ENCODE data around the gene RXRA. TPM values are rescaled to one million over a fixed set of nuclear protein-coding genes. Genes with fewer than 3 reads are reported as not detected.

RXRA gene
- total and polyA plus RNA-seq, 12 donors: 5.5 to 114 (median 71.3) TPM

GRCh38 chr9:134390537-134390936 is 64.3 kb downstream of the RXRA start:
- Histone ChIP-seq H3K4me3 (no peak overlapping the region), H3K27ac (peak overlapping the region in 1 of 5 donors; percentile 99), H3K27me3 (no peaks in the 10 kb centered on the region), H3K4me1 (replicated peaks in 1 of 2) (peaks cover 36 to 78% of the 10 kb centered on the region in 2 donors), H3K9me3 (replicated peaks in 1 of 3) (no peaks in the 10 kb centered on the region), H3K36me3 (replicated peaks in 1 of 2) (no peaks in the 10 kb centered on the region)
- intact Hi-C loops (cut with DNase I): no loop called here
- TF ChIP-seq CTCF (IDR thresholded peaks at IDR 0.05): no peak
- TF ChIP-seq POLR2A (IDR thresholded peaks at IDR 0.05): no peak
- no peak for DNase-seq
- 68 to 82% (median 76%) methylated on average over 15 to 17 of the region's 17 CpGs; no CpG with 5 or more reads in 1 of the 4 donors for WGBS, 4 donors

- TF ChIP-seq CTCF (IDR thresholded peaks at IDR 0.05) (no peak), POLR2A (IDR thresholded peaks at IDR 0.05) (no peak)
- WGBS, 4 donors: 80 to 100% (median 85%) methylated on average over 1 to 11 of the region's 11 CpGs
- Histone ChIP-seq H3K27ac (peak overlapping the region in 1 of 5 donors; percentile 99), H3K9me3 (replicated peaks in 1 of 3) (no peaks in the 10 kb centered on the region), H3K27me3 (no peaks in the 10 kb centered on the region), H3K4me1 (replicated peaks in 1 of 2) (peaks cover 40 to 78% of the 10 kb centered on the region in 2 donors), H3K4me3 (no peak overlapping the region), H3K36me3 (replicated peaks in 1 of 2) (no peaks in the 10 kb centered on the region)
- DNase-seq: no peak
- intact Hi-C loops (cut with DNase I): no loop called here
Observed at GRCh38 chr9:134390947-134391318, 64.7 kb downstream of the RXRA start.

- 65 to 75% (median 73%) methylated on average over 27 to 35 of the region's 35 CpGs for WGBS, 4 donors
- H3K36me3 ChIP-seq (replicated peaks in 1 of 2): no peaks in the 10 kb centered on the region
- H3K27ac ChIP-seq: peak overlapping the region in 1 of 5 donors; percentile 99
- no peaks in the 10 kb centered on the region for H3K27me3 ChIP-seq
- intact Hi-C loops (cut with DNase I): no loop called here
- no peak for TF ChIP-seq CTCF (IDR thresholded peaks at IDR 0.05)
- TF ChIP-seq POLR2A (IDR thresholded peaks at IDR 0.05): no peak
- no peak for DNase-seq
- no peaks in the 10 kb centered on the region for H3K9me3 ChIP-seq (replicated peaks in 1 of 3)
- H3K4me3 ChIP-seq: no peak overlapping the region
- H3K4me1 ChIP-seq (replicated peaks in 1 of 2): peaks cover 39 to 78% of the 10 kb centered on the region in 2 donors
Observed at GRCh38 chr9:134391319-134392231, 65.3 kb downstream of the RXRA start.

GRCh38 chr9:134392900-134393299 is 66.6 kb downstream of the RXRA start:
- Histone ChIP-seq H3K27me3 (no peaks in the 10 kb centered on the region), H3K4me1 (replicated peaks in 1 of 2) (peaks cover 26 to 74% of the 10 kb centered on the region in 2 donors), H3K9me3 (replicated peaks in 1 of 3) (no peaks in the 10 kb centered on the region), H3K4me3 (no peak overlapping the region), H3K27ac (peak overlapping the region in 1 of 5 donors; percentile 99), H3K36me3 (replicated peaks in 1 of 2) (no peaks in the 10 kb centered on the region)
- 78 to 96% (median 81%) methylated on average over 8 to 12 of the region's 12 CpGs for WGBS, 4 donors
- TF ChIP-seq POLR2A (IDR thresholded peaks at IDR 0.05) (no peak), CTCF (IDR thresholded peaks at IDR 0.05) (no peak)
- intact Hi-C loops (cut with DNase I): no loop called here
- DNase-seq: no peak

Measured in adrenal gland (tissue), 12 donors.